ENCODE data around the gene ATP2A3.
"Not testable (repeated sequence)": the region's sequence is repeated elsewhere in the genome, so short reads cannot be mapped to it uniquely, and the experiment has no call there.

ATP2A3 gene

DNA sequence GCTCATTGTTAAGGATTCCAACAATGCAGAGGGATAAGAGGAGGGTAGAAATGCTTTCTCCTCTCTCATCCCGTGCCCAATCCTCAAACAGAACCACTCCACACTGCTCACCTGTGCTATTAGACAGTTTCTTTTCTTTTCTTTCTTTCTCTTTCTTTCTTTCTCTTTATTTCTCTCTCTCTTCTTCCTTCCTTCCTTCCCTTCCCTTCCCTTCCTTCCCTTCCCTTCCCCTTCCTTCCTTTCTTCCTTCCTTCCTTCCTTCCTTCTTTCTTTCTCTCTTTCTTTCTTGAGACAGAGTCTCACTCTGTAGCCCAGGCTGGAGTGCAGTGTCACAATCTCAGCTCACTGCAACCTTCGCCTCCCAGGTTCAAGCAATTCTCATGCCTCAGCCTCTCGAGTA, 27.5 kb upstream of the ATP2A3 start:
- not testable (repeated sequence) for DNase-seq (ENCODE audit: low read depth in 2 of 2)

- no peak for DNase-seq (ENCODE audit: low read depth in 2 of 2)
Measured at GRCh38 chr17:3990386-3991127, 26.3 kb upstream of the ATP2A3 start.

DNA sequence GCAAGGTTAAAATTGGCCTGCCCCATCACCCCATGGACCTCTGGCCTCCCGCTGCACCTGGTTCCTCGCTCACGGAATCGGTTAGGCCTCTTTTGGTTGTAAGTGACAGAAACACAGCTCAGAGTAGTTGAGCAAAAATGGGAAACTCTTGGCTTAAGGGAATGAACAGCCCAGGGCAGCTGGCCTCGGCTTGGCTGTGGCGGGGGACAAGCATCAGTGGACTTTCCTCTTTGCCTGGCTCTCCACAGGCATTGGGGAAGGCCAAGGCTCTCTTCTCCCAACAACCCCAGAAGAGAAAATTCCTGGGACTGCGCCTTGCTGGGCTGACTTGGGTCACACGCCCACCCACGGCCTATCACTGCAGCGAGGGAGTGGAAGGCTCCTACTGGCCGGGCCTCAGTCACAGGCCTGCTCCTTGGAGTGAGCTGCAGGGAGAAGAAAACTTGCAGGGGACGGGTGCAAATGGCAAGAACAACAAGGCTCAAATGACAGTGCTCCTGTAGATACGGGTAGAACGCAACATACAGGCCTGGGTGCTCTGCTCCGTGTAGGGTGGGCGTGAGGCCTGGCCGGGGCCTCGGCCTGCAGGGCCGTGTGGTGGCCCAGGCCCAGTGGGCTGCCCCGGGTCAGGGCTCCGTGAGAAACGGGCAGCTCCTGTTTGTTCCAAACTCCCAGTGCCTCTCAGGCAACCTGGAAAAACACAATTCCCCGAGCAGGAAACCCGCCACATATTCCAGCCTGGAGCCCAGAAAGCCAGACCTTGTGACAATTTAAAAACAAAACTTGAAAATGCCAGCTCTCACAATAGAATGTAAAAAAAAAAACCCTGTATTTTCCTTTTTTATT, 25.0 kb upstream of the ATP2A3 start:
- DNase-seq (ENCODE audit: low read depth in 2 of 2) = no peak

GRCh38 chr17:3988297-3989040, 24.2 kb upstream of the ATP2A3 start:
- peak; percentile 10 to 31 for DNase-seq (ENCODE audit: low read depth in 2 of 2)

DNA sequence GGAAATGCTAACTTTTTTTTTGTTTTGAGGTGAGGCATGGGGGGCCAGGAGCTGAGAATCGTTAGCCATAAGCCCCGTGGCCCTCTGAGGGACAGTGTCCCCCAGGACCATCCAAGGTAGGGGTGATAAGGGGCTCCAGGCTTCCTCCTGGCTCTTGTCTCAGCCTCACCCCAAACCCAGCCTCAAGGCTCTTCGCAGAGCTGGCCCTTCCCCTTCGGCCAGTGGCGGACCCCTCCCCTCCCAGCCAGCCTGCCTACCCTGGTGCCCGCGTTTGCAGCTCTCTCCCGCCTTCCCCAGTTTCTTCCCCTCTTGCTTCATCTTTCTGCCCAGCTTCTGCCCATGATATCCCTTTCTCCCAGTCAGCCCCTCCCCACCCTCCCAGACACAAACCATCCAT, 22.7 kb upstream of the ATP2A3 start:
- no peak for DNase-seq (ENCODE audit: low read depth in 2 of 2)

GRCh38 chr17:3986270-3986938, 22.2 kb upstream of the ATP2A3 start:
- DNase-seq (ENCODE audit: low read depth in 2 of 2) = no peak

- no peak for DNase-seq (ENCODE audit: low read depth in 2 of 2)
Measured at GRCh38 chr17:3985846-3986245, 21.6 kb upstream of the ATP2A3 start.

DNA sequence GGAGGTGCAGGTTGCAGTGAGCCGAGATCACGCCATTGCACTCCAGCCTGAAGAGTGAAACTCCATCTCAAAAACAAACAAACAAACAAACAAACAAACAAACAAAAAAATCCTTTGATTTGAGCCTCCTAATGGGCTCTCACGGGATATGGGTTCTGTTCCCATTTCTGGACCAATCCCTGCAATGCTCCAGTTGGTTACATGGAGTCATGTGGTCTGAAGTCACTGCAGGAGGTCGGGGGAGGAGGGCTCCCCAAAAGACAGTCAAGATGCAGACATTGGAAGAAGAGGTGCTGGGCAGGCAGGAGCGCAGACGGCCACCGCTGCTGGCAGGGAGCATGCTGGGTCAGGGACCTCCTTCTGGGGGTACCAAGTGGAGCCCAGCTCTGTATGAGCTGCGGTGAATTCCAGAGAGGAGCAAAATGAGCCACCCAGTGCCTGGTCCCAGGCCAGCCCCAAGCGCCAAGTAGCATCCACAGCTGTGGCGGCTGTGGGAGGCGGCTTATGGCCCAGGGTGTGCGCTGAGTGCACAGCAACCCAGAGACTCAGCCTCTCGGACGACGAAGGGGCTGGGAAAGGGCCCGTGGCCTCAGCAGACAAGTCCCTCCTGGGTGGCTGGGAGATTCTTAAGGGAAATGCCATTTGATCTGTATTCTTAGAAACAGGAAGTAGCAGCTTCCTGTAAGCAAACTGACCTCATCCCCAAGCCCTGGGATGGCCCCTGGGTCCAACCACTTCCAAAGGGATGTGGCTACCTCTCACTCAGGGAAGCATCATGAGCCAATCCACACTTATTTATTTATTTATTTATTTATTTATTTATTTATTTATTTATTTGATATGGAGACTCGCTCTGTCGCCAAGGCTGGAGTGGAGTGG, 19.6 kb upstream of the ATP2A3 start:
- DNase-seq (ENCODE audit: low read depth in 2 of 2) = no peak

DNA sequence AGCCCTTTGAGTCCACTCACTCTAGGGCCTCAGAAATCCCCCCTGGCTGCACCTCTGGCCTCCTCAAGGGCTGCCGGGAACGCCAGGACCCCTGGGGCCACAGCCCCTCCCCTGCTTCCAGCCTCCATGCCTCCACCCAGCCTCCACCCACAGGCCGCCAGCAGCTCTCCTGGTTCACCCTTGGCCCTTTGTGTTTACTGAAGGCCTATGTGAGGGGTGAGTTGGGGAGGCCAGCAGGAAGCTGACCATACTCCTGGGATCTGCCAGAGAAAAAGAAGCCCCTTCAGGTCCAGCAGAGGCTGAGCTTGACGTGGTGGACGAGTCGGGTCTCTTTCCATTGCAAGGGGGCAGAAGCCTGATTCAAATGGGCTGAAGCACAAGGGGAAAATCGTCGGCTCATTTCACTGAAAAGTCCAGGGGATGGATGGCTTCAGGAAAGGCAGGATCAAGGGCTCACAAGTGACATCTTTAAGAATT, 18.3 kb upstream of the ATP2A3 start:
- DNase-seq (ENCODE audit: low read depth in 2 of 2) = no peak

DNA sequence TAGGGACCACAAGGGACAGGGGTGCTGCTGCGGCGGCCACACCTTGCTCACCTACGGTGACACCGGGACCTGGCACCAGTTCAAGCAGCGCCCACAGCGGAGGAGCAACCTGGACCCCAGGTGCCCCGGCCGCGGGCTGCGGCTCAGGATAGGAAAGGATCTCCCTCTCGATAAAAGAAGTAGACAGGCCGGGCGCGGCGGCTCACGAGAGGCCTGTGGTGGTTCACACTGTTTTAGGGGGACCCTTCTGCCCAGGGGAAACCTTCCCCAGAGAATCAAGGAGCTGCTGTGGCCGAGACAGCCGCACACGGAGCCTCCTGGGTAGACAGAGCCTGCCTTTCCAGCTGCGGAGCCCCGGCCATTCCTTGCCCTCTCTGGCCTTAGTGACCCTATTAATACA, 17.9 kb upstream of the ATP2A3 start:
- DNase-seq (ENCODE audit: low read depth in 2 of 2) = no peak

- DNase-seq (ENCODE audit: low read depth in 2 of 2) = no peak
Measured at GRCh38 chr17:3981455-3981854, 17.2 kb upstream of the ATP2A3 start.

- DNase-seq (ENCODE audit: low read depth in 2 of 2) = no peak
Measured at GRCh38 chr17:3980381-3981014, 16.3 kb upstream of the ATP2A3 start.

- no peak for DNase-seq (ENCODE audit: low read depth in 2 of 2)
Measured at GRCh38 chr17:3979290-3979611, 15.0 kb upstream of the ATP2A3 start.

DNA sequence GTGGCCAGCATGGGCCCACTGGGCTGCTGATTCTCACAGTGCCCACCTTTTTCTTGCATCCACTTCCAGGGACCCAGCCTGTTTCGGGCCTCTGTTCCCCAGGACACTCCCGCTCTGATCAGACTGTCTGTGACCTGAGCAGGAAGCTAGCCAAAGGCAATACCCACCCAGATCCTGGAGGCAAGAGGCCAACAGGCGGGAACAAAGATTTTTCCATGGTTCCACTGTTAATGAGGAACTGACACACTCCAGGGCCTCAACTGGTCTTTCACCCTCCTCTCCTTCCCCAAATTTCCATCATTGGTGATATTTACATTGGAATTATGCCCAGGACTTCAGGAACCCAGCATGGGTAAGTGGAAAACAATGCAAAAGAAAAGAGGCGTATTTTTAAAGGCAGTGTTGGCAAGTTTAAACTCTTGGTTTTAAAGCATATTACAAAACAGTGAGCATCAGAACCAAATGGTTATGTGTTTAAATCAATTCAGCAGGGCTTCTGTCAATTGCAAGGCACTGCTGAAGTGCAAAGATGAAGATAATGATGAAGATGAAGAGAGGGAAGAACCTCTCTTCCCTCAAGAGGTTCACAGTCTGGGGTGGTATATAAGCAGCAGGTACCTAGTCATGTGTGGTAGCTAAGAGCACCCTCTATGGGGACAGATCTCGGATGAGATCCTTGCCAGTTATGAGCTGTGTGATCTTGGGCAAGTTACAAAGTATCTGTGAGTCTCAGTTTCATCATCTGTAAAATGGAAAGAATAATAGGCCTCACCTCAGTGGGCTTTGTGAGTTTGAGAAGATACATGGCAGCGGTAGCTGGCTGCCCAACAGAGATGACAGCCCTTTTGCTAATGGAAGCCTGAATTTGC, 14.4 kb upstream of the ATP2A3 start:
- no peak for DNase-seq (ENCODE audit: low read depth in 2 of 2)

- no peak for DNase-seq (ENCODE audit: low read depth in 2 of 2)
Measured at GRCh38 chr17:3977387-3977786, 13.2 kb upstream of the ATP2A3 start.

DNA sequence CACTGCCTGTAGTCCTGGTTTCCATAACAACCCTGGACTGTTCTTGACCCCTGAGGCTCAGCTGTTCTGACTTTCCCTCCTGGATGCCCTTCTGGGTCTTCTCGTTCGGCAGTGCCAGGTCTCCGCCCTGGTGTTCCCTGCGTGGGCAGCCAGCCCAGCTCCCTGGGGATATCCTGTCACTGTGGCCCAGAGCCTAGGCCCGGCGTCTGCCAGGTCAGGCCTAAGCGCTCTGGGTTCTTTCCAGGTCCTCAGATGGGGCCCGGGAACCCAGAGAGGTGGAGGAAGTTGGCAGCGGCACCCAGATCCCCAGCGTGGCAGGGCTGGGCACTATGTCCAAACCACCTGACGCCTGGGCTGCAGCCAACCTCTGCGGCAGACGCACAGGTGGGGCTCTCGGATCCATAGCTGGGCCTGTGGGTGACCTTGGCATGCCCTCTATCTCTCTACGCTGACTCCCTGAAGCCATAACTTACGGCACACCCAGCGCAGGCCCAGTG, 12.5 kb upstream of the ATP2A3 start:
- no peak for DNase-seq (ENCODE audit: low read depth in 2 of 2)

- no peak for DNase-seq (ENCODE audit: low read depth in 2 of 2)
Measured at GRCh38 chr17:3974980-3975379, 10.7 kb upstream of the ATP2A3 start.

GRCh38 chr17:3974138-3974687, 10.0 kb upstream of the ATP2A3 start:
- no peak for DNase-seq (ENCODE audit: low read depth in 2 of 2)
